Activated CD4-positive, CD25-positive, alpha-beta regulatory T cell treated with anti-CD3 and anti-CD28 coated beads, Interleukin-2, amount 50 U/mL, for 16 hours (primary cell): ENCODE data around the gene SLC29A2.

Experiments
- DNase-seq: peaks from one replicate; pipeline ENCODE4 v3.0.0-alpha.2; 2020; ENCODE audit warnings: low read depth, low spot score

Gene SLC29A2

GRCh38 chr11:66317723-66318599, 53.6 kb downstream of the SLC29A2 start:
- DNase-seq = no peak

GRCh38 chr11:66317322-66317722, 54.2 kb downstream of the SLC29A2 start:
- DNase-seq = no peak

GRCh38 chr11:66316849-66317251, 54.7 kb downstream of the SLC29A2 start, which contains the start of gene CD248:
Gene CD248 (minus strand): TSS chr11:66317044. CDS start chr11:66317027, 17 bp downstream.
- no peak for DNase-seq

- no peak for DNase-seq
These were observed 55.4 kb downstream of the SLC29A2 start for GRCh38 chr11:66315921-66316811.

GRCh38 chr11:66315498-66315885, 56.1 kb downstream of the SLC29A2 start:
- DNase-seq = no peak

GRCh38 chr11:66314561-66315497, 56.7 kb downstream of the SLC29A2 start:
- DNase-seq = no peak

- no peak for DNase-seq
These were observed 57.4 kb downstream of the SLC29A2 start for GRCh38 chr11:66314186-66314501.

- DNase-seq = no peak
These were observed 58.0 kb downstream of the SLC29A2 start for GRCh38 chr11:66313321-66314185.

- peak; percentile 94 for DNase-seq
These were observed 58.8 kb downstream of the SLC29A2 start for GRCh38 chr11:66312549-66313320.
